LNCaP clone FGC (cell line): Measurements from ENCODE around the gene AIFM3.

Experiments used
- DNase-seq: peaks from one replicate; pipeline ENCODE4 v3.0.0-alpha.2; 2011; ENCODE audit warnings: low read depth
- H3K4me3 ChIP-seq: 2 replicates; pipeline ENCODE4 v1.5.1; 2011; ENCODE audit warnings: mild to moderate bottlenecking, low read depth, low read length, control low read depth
- TF ChIP-seq, protein P1 (sequence below): IDR thresholded peaks from 2 replicates; pipeline ENCODE4 v1.5.1; 2012; ENCODE audit warnings: mild to moderate bottlenecking; ENCODE audit not compliant: control insufficient read depth, insufficient read depth; ENCODE audit errors: extremely low read depth

Gene AIFM3

DNA sequence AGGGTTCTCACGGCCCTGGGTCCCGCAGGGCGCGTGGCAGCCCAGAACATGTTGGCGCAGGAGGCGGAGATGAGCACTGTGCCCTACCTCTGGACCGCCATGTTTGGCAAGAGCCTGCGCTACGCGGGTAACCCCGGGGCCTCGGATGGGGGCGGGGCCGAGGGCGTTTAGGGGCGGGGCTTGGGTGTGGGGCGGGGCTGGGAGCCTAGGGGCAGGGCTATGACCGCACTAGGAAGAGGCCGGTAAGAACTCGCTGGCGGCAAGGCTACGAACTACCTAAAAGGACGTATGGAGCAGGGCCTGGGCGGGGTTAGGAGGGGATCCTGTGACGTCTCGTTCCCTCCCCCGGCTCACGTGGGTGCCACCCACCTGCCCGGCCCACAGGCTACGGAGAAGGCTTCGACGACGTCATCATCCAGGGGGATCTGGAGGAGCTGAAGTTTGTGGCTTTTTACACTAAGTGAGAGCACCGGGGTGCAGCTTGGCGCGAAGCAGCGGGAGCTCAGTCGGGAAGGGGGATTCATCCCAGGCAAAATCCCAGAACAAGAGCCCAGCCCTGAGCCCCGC lies 12.3 kb downstream of the AIFM3 start:
- H3K4me3 ChIP-seq: no peak overlapping the region
- TF ChIP-seq, protein P1, sequence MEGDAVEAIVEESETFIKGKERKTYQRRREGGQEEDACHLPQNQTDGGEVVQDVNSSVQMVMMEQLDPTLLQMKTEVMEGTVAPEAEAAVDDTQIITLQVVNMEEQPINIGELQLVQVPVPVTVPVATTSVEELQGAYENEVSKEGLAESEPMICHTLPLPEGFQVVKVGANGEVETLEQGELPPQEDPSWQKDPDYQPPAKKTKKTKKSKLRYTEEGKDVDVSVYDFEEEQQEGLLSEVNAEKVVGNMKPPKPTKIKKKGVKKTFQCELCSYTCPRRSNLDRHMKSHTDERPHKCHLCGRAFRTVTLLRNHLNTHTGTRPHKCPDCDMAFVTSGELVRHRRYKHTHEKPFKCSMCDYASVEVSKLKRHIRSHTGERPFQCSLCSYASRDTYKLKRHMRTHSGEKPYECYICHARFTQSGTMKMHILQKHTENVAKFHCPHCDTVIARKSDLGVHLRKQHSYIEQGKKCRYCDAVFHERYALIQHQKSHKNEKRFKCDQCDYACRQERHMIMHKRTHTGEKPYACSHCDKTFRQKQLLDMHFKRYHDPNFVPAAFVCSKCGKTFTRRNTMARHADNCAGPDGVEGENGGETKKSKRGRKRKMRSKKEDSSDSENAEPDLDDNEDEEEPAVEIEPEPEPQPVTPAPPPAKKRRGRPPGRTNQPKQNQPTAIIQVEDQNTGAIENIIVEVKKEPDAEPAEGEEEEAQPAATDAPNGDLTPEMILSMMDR: no peak
- DNase-seq: no peak

DNA sequence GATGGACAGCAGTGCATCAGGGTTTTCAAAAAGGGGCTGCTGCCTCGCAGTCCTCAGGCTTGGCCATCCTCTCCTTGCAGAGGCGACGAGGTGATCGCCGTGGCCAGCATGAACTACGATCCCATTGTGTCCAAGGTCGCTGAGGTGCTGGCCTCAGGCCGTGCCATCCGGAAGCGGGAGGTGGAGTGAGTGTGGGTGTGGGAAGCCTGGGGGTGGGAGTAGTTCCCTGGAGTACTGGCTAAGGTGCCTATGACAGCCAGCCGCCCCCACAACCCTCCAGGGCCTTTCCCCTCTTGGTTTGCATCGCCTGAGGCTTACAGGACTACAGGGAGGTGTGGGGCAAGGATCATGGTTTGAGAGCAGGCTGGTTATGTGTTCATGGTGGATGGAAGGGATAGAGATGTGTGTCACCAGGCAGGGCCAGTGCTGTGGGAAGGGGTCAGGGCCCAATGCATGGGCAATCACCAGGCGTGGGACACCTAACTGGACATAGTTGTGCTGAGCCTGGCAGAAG lies 12.9 kb downstream of the AIFM3 start:
- TF ChIP-seq, protein P1: no peak
- no peak overlapping the region for H3K4me3 ChIP-seq
- no peak for DNase-seq

DNA sequence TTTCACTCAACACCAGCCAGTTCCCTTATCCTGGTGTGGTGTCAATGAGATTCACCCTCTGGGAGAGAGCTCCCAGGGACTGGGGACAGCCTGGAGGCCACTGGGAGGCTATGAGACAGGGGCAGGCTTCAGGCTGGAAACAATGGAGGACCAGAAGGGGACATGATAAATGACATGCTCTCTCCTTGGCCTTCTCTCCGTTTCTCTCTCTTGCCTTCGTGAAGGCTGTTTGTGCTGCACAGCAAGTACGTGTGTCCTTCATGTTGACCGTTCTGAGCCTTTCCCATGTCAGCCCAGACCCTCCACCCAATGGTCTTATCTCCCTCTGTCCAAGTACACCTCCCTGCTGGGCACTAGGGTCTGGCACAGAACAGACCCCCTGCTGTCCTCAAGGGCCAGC lies 13.5 kb downstream of the AIFM3 start:
- DNase-seq: no peak
- TF ChIP-seq, protein P1: no peak
- no peak overlapping the region for H3K4me3 ChIP-seq

DNA sequence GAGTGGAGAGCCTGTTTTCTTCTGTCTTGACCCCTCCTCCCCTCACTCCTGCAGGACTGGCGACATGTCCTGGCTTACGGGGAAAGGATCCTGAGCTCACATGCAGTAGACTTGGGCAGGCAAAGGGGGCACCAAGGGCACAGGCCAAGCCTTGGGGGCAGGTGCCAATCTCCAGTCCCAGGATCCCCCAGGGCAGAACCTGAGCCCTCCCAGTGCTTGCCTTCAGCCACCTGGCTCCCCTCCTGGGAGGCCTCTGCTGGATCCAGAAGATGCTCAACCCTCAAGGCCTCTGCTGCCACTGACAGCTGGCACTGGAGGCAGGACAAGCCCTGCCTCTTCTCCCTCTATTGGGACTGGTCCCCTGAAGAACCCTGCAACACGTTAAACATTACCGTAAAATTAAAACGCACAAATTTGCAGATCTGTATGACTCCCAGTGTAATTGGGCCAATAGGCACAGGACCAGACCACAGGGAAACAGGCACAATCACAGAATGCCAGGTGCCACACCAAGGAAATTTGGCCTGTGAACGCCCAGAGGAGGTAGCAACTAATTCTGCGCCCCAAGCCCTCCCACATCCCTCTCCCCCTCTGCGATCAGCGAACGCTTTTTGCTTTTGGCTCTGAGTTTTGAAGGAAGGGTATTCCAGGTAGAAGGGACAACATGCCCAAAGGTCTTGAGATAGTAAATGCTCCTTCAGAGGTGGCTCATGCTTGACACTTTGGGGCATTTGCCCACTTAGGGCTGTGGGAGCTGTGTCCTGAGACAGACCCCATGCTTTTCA lies 14.1 kb downstream of the AIFM3 start:
- no peak for DNase-seq
- TF ChIP-seq, protein P1: no peak
- H3K4me3 ChIP-seq: peak overlapping the region; percentile 91

DNA sequence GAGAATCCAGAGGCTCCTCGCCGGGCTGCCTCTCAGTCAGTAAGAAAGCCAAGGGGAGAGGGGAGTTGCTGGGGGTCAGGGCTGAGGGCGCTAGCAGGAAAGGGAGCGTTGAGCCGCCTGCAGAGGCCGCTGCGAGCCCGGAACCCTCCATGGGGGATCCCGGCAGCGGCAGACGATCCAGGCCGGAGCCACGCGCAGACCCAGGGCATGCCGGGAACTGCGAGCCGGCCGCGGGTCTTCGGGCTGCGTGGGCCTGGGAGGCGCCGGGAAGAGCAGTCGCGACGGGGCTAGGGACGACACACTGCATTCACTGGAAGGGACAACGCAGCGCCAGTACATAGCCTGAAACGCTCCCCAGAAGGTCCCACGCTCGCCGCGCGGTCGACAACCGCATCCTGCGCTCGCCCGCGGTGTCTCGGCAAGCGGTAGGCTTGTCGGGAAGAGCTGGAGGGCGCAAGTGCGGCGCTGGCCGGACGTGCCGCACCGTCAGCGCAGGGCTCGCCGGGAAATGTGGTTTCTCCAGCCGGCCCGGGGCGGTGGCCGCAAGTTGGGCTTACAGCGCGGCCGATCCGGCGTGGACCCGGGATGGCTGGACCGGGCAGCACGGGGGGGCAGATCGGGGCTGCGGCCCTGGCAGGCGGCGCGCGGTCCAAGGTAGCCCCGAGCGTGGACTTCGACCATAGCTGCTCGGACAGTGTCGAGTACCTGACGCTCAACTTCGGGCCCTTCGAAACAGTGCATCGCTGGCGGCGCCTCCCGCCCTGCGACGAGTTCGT lies 14.9 kb downstream of the AIFM3 start, which contains the start of gene LZTR1:
Gene LZTR1 (plus strand): TSS at position 511 of the 776 bp plus-strand sequence. CDS start 75 bp downstream, at position 586.
- peak within 1 kb of the TSS; percentile 91 for H3K4me3 ChIP-seq
- TF ChIP-seq, protein P1: peak; percentile 59
- DNase-seq: no peak

DNA sequence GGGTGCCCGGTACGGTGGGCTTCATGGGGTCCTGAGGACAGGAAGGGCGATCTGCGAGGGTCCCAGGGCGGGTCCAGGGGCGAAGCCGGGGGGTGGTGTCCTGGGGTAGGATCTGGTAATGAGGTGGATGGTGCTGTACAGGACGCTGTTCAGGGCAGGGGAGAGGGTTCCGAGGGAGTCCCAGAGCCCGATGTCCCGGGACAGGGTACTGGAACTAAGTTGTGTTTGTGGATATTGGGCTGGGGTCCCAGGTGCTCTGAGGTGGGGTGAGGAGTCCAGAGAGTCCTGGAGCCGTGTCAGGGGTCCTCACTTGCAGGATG lies 15.5 kb downstream of the AIFM3 start:
- TF ChIP-seq, protein P1: no peak
- DNase-seq: no peak
- H3K4me3 ChIP-seq: peak overlapping the region; percentile 91
